Ovary (tissue), 9 donors: ENCODE measurements around the gene PNPLA4. TPM values are rescaled to one million over a fixed set of nuclear protein-coding genes. Genes with fewer than 3 reads are reported as not detected.

Experiments
- DNase-seq, 5 donors: peaks; one replicate each; pipeline ENCODE4 v3.0.0-alpha.2; 2019 to 2020
- H3K27ac ChIP-seq, 2 donors: fragments of 200-600 bp; one replicate each; pipeline versions ENCODE4 v1.5.1 to v1.8.0; 2019 to 2022
- H3K27me3 ChIP-seq: fragments of 200-600 bp; one replicate; pipeline ENCODE4 v1.8.0; 2022
- H3K36me3 ChIP-seq: fragments of 200-600 bp; sonication (generic); one replicate; pipeline ENCODE4 v1.5.1; 2019
- H3K4me1 ChIP-seq: one replicate; pipeline ENCODE4 v1.8.1; 2013; ENCODE audit warnings: mild to moderate bottlenecking, moderate library complexity; ENCODE audit not compliant: insufficient read depth
- H3K4me3 ChIP-seq: fragments of 200-600 bp; sonication (generic); one replicate; pipeline ENCODE4 v1.5.1; 2017
- H3K9me3 ChIP-seq, 2 donors: fragments of 200-600 bp in 1 of 2; sonication (generic) in 1 of 2; one replicate each; pipeline versions ENCODE4 v1.5.1 to v1.8.1; 2013 to 2019; ENCODE audit warnings: mild to moderate bottlenecking in 1 of 2, moderate library complexity in 1 of 2
- EP300 ChIP-seq: sonication (generic); formaldehyde crosslinking; IDR thresholded peaks from one replicate; pipeline ENCODE4 v1.6.1; 2017; ENCODE audit warnings: antibody characterized with exemption
- POLR2A ChIP-seq: fragments of 450-650 bp; IDR thresholded peaks from one replicate; pipeline ENCODE4 v1.6.1; 2017; ENCODE audit warnings: antibody characterized with exemption, mild to moderate bottlenecking, moderate library complexity
- WGBS, 3 donors: extraction: QIAGEN DNeasy Blood & Tissue Kit in 1 of 3; methylation state at CpG; one replicate each; pipeline versions ENCODE4 v1.1.5 to v1.1.7; 2013 to 2017; 5-methylcytosine and 5-hydroxymethylcytosine counted together
- intact Hi-C, 4 donors: fragments of 100-400 bp; cut with DNase I; formaldehyde crosslinking; loops; one replicate each; pipeline versions ENCODE4 v1.11.0 to v1.15.1; 2022 to 2023
- polyA plus RNA-seq, 2 donors: library from polyadenylated mRNA; stranded (reverse); fragments of 200-250 nt in 1 of 2; fragments of 350-450 nt in 1 of 2; fragmentation: Illumina TruSeq in 1 of 2; extraction: RNeasy Lipid Tissue Mini Kit (QIAGEN cat#74804) in 1 of 2; gene quantifications; one replicate each; pipeline ENCODE4 v1.2.3, GENCODE V29; 2013 to 2014
- small RNA-seq: library from RNA; depleted of rRNA; stranded (forward); fragments of <200 nt; gene quantifications from one replicate; pipeline ENCODE3, GENCODE V24; 2016
- total RNA-seq, 7 donors: library from RNA; depleted of rRNA in 2 of 7; stranded (reverse); fragments of >200 nt in 2 of 7; fragmentation: NEBNext Ultra II Directional in 3 of 7; extraction: Animal tissue kit (Norgen Biotek cat#: 25700) in 3 of 7; gene quantifications; one replicate each; pipeline versions ENCODE4 v1.1.0 to v1.2.4, GENCODE V29; 2016 to 2023
- TF ChIP-seq, protein P1 (sequence below), 3 donors: fragments of 450-650 bp in 2 of 3; fragments of 200-600 bp in 1 of 3; IDR thresholded peaks; one replicate each; pipeline versions ENCODE4 v1.5.1 to v1.8.0; 2016 to 2022; ENCODE audit warnings: antibody characterized with exemption in 3 of 3, mild to moderate bottlenecking in 1 of 3
- donor health status: DM: no; HTN: no; CAD: no; lungs with moderate emphysema.
- donor health status: DM: no; HTN: no; CAD: no.
- donor health status: Bipolar disorder and iron deficiency.
- donor health status: DM: yes; HTN: yes; CAD: no.
- donor health status: DM: no; HTN: no; CAD: no.
- donor health status: DM: yes; HTN: yes; CAD: no.

PNPLA4 gene
- total and polyA plus RNA-seq, 9 donors = 17.8 to 40.6 (median 24.4) TPM

DNA sequence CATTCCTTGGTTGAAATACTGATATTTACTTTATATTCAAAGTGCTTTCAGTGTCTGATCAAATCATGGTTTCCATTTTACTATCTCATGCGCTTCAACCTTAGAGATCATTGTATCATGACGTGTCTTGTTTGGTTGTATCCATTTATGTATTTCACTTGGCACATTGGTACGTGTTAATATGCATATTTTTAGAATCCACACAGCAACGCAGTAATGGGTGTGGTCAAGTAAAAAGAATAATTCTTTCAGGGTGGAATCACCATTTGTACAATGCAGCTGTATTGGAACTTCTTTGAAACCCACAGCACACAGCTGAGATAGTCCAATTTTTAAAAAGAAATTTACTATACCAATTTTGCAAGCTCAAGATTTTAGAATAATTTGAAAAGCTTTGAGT, 55.2 kb downstream of the PNPLA4 start:
- DNase-seq = no peak
- H3K27ac ChIP-seq = no peak overlapping the region
- H3K4me3 ChIP-seq = no peak overlapping the region
- H3K4me1 ChIP-seq = no peaks in the 10 kb centered on the region
- H3K27me3 ChIP-seq = no peaks in the 10 kb centered on the region
- 68 to 81% (median 77%) methylated on average over 4 of the region's 4 CpGs for WGBS, 3 donors
- intact Hi-C loops = no loop called here
- no peaks in the 10 kb centered on the region for H3K36me3 ChIP-seq
- H3K9me3 ChIP-seq = peaks cover 0 to 2% of the 10 kb centered on the region in 2 donors
- no peak for TF ChIP-seq POLR2A
- TF ChIP-seq, protein P1, sequence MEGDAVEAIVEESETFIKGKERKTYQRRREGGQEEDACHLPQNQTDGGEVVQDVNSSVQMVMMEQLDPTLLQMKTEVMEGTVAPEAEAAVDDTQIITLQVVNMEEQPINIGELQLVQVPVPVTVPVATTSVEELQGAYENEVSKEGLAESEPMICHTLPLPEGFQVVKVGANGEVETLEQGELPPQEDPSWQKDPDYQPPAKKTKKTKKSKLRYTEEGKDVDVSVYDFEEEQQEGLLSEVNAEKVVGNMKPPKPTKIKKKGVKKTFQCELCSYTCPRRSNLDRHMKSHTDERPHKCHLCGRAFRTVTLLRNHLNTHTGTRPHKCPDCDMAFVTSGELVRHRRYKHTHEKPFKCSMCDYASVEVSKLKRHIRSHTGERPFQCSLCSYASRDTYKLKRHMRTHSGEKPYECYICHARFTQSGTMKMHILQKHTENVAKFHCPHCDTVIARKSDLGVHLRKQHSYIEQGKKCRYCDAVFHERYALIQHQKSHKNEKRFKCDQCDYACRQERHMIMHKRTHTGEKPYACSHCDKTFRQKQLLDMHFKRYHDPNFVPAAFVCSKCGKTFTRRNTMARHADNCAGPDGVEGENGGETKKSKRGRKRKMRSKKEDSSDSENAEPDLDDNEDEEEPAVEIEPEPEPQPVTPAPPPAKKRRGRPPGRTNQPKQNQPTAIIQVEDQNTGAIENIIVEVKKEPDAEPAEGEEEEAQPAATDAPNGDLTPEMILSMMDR (IDR thresholded peaks at IDR 0.05) = no peak
- TF ChIP-seq EP300 = no peak

DNA sequence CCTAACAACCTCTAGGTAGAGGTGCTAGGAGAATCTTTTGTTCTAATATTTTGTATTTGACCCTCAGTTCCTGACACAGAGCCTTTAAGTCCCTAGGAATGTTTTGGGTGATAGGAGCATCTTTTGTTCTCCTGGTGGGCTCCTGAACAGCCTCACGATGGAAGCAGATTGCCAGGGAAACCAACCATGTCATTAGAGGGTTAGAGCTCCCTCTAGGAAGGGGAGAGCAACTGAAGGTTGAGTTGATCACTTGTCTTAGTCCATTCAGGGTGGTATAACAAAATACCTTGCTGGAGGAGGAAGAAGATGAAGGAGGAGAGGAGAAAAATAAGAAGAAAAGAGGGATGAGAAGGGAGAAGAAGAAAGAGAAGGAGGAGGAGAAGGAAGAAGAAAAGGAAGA, 75.0 kb downstream of the PNPLA4 start:
- WGBS, 3 donors = 15 to 17% (median 15%) methylated on average over 1 of the region's 1 CpG
- H3K27ac ChIP-seq = no peak overlapping the region

More for the DNA sequence above, 75.0 kb downstream of the PNPLA4 start:
- H3K27me3 ChIP-seq = no peaks in the 10 kb centered on the region
- no peaks in the 10 kb centered on the region for H3K36me3 ChIP-seq
- no peak for TF ChIP-seq EP300
- no peak for TF ChIP-seq POLR2A
- TF ChIP-seq, protein P1 (IDR thresholded peaks at IDR 0.05) = no peak
- no peak overlapping the region for H3K4me3 ChIP-seq
- H3K4me1 ChIP-seq = no peaks in the 10 kb centered on the region
- no peak for DNase-seq
- intact Hi-C loops = no loop called here
- no peaks in the 10 kb centered on the region for H3K9me3 ChIP-seq

Small RNA genes lying within 50 kb of the gene (small RNA-seq; reads per million reads assigned to genes)
- not detected for gene AC005296.1

Other genes with a start within 250 kb of the PNPLA4 start
- not detected for gene VCX, start 84.2 kb downstream of the PNPLA4 start, total RNA-seq
- gene VCX, start 84.2 kb downstream of the PNPLA4 start, polyA plus RNA-seq = not detected
- gene VCX2, start 243.9 kb upstream of the PNPLA4 start, total RNA-seq = not detected
- gene VCX2, start 243.9 kb upstream of the PNPLA4 start, polyA plus RNA-seq = not detected